Peyer's patch (tissue), 4 donors: ENCODE data around the gene SLC7A8. TPM values are rescaled to one million over a fixed set of nuclear protein-coding genes. Genes with fewer than 3 reads are reported as not detected.
"Not testable (repeated sequence)": the region's sequence is repeated elsewhere in the genome, so short reads cannot be mapped to it uniquely, and the experiment has no call there.

Source experiments
- DNase-seq, 3 donors: peaks; one replicate each; pipeline ENCODE4 v3.0.0-alpha.2; 2017 to 2019
- H3K27ac ChIP-seq, 4 donors: fragments of 200-600 bp; sonication (generic); one replicate each; pipeline ENCODE4 v1.5.1; 2016 to 2019
- H3K27me3 ChIP-seq, 2 donors: fragments of 200-600 bp; sonication (generic); one replicate each; pipeline ENCODE4 v1.5.1; 2019
- H3K36me3 ChIP-seq, 3 donors: fragments of 200-600 bp; sonication (generic); one replicate each; pipeline ENCODE4 v1.5.1; 2016 to 2019
- H3K4me1 ChIP-seq, 4 donors: fragments of 200-600 bp; sonication (generic); one replicate each; pipeline ENCODE4 v1.5.1; 2016 to 2019
- H3K4me3 ChIP-seq, 4 donors: fragments of 200-600 bp; sonication (generic); 1 replicate in 3 of 4; 2 replicates in 1 of 4; pipeline ENCODE4 v1.5.1; 2016 to 2019; ENCODE audit warnings: mild to moderate bottlenecking in 1 of 4
- H3K9me3 ChIP-seq, 4 donors: fragments of 200-600 bp; sonication (generic); one replicate each; pipeline ENCODE4 v1.5.1; 2016 to 2019; ENCODE audit warnings: mild to moderate bottlenecking in 1 of 4
- POLR2A ChIP-seq, 2 donors: fragments of 450-650 bp; IDR thresholded peaks; one replicate each; pipeline ENCODE4 v1.5.1; 2017; ENCODE audit warnings: antibody characterized with exemption in 2 of 2, mild to moderate bottlenecking in 2 of 2, moderate library complexity in 2 of 2
- total RNA-seq, 4 donors: library from RNA; depleted of rRNA; stranded (reverse); fragments of >200 nt; gene quantifications; one replicate each; pipeline ENCODE4 v1.1.0, GENCODE V29; 2016
- TF ChIP-seq, protein P1 (sequence below), 6 experiments: fragments of 450-650 bp in 4 of 6; fragments of 200-600 bp in 2 of 6; sonication (generic) in 1 of 6; IDR thresholded peaks; one replicate each; pipeline ENCODE4 v1.5.1; 2017 to 2019; ENCODE audit warnings: antibody characterized with exemption in 6 of 6, mild to moderate bottlenecking in 3 of 6, moderate library complexity in 1 of 6

Gene SLC7A8
- total RNA-seq, 4 donors from 2014 or later = 21.8 to 56.9 (median 35.0) TPM

DNA sequence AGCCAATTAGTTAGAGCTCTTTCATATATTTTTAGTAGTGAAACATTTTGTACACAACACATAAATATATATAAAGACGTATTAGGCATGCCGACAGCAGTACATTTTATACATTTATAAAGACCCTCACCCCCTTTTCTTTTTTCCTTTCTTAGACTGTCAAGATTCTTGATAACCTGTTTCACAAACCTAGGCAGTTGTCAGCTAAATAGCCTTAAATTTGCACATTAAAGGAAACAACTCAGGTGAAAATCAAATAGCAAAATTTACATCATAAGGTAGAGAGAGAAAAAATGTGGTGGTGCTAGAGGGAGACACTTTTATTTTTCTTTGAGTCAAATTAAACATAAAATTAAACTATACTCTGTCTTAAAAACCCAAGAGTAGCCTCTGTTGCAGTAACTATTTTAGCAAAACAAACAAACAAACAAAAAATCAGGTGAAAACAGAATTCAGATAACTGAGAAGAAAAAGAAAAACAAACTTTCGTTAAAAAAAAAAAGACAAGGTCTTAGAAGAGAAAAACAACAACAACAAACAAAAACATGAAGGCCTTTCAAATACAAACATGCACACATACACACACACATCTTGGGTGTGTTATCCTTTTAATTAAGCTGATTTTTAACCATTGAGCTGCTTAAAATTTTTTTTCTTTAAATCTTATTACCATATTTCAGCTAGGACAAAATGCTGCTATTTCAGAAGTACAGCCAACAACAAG is 23.1 kb upstream of the SLC7A8 start:
- DNase-seq = no peak
- H3K9me3 ChIP-seq = no peaks in the 10 kb centered on the region
- H3K4me1 ChIP-seq = no peaks in the 10 kb centered on the region
- H3K27me3 ChIP-seq = no peaks in the 10 kb centered on the region
- TF ChIP-seq, protein P1, sequence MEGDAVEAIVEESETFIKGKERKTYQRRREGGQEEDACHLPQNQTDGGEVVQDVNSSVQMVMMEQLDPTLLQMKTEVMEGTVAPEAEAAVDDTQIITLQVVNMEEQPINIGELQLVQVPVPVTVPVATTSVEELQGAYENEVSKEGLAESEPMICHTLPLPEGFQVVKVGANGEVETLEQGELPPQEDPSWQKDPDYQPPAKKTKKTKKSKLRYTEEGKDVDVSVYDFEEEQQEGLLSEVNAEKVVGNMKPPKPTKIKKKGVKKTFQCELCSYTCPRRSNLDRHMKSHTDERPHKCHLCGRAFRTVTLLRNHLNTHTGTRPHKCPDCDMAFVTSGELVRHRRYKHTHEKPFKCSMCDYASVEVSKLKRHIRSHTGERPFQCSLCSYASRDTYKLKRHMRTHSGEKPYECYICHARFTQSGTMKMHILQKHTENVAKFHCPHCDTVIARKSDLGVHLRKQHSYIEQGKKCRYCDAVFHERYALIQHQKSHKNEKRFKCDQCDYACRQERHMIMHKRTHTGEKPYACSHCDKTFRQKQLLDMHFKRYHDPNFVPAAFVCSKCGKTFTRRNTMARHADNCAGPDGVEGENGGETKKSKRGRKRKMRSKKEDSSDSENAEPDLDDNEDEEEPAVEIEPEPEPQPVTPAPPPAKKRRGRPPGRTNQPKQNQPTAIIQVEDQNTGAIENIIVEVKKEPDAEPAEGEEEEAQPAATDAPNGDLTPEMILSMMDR (IDR thresholded peaks at IDR 0.05) = no peak
- TF ChIP-seq POLR2A (IDR thresholded peaks at IDR 0.05) = no peak
- H3K36me3 ChIP-seq = no peaks in the 10 kb centered on the region
- no peak overlapping the region for H3K4me3 ChIP-seq
- H3K27ac ChIP-seq = no peak overlapping the region

DNA sequence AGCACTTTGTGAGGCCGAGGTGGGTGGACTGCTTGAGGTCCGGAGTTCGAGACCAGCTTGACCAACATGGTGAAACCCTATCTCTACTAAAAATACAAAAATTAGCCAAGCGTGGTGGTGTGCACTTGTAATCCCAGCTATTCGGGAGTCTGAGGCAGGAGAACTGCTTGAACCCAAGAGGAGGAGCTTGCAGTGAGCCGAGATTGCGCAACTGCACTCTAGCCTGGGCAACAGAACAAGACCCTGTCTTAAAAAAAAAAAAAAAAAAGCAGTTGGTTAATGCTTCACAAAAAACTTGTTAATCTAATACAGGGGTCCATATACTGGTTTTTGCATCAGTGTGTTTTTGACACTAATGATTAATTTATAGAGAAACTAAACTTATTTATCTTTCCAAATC is 18.5 kb upstream of the SLC7A8 start:
- DNase-seq = no peak
- H3K9me3 ChIP-seq = no peaks in the 10 kb centered on the region
- H3K4me1 ChIP-seq = no peaks in the 10 kb centered on the region

DNA sequence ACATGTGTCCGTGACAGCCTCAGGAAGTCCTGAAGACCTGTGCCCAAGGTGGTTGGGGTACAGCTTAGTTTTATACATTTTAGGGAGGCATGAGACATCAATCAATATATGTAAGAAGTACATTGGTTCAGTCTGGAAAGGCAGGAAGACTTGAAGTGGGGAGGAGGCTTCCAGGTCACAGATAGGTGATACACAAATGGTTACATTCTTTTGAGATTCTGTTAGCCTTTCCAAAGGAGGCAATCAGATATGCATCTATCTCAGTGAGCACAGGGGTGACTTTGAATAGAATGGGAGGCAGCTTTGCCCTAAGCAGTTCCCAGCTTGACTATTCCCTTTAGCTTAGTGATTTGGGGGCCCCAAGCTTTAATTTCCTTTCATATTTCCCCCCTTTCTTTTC is 15.7 kb upstream of the SLC7A8 start:
- H3K27me3 ChIP-seq, H3K4me3 ChIP-seq, H3K9me3 ChIP-seq, H3K36me3 ChIP-seq, H3K27ac ChIP-seq, DNase-seq, H3K4me1 ChIP-seq: not testable (repeated sequence)

More for the DNA sequence above, 18.5 kb upstream of the SLC7A8 start:
- Histone ChIP-seq H3K27me3 (no peaks in the 10 kb centered on the region), H3K27ac (no peak overlapping the region), H3K36me3 (no peaks in the 10 kb centered on the region), H3K4me3 (no peak overlapping the region)
- TF ChIP-seq, protein P1 (IDR thresholded peaks at IDR 0.05) = no peak
- no peak for TF ChIP-seq POLR2A (IDR thresholded peaks at IDR 0.05)

DNA sequence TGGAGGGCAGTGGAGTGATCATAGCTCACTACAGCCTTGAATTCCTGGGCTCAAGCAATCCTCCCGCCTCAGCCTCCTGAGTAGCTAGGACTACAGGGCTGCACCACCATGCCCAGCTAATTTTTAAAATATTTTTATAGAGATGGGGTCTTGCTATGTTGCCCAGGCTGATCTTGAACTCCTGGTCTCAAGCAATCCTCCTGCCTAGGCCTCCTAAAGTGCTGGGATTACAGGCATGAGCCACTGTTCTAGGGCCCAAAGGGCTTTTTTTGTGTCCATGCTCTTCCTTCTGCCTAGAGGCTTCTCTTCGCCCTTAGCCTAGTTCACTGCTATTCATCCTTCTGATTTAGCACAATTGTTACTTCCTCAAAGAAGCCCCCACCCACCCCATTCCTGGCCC is 13.0 kb upstream of the SLC7A8 start:
- H3K9me3 ChIP-seq, H3K4me3 ChIP-seq, DNase-seq, H3K27ac ChIP-seq, H3K36me3 ChIP-seq, H3K4me1 ChIP-seq, H3K27me3 ChIP-seq: not testable (repeated sequence)

DNA sequence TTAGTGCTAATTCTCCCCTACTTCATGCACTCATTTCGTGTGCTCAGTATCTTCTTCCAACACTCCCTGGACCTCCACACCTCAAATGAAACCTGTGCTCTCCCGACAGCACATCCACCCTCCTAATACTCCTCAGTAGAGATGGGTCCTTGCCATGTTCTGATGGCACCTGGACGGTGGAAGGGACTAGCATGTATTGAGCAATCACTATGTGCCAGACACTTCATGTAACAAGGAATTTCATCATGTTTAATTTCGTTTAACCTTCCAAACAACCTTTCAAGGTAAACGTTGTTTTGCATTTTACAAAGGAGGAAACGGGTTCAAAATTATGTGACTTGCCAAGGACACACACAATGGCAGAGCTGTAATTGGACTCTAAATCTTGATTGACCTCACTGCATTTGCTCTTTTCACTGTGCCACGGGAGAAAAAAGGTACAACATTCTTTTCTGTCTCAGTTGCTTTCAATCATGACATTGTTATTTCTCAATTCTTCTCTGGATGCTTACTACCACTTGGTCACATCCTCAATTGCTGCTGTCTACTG is 12.2 kb upstream of the SLC7A8 start:
- H3K27ac ChIP-seq = no peak overlapping the region
- no peaks in the 10 kb centered on the region for H3K9me3 ChIP-seq
- no peaks in the 10 kb centered on the region for H3K4me1 ChIP-seq
- H3K4me3 ChIP-seq = no peak overlapping the region
- H3K27me3 ChIP-seq = no peaks in the 10 kb centered on the region
- DNase-seq = no peak
- TF ChIP-seq, protein P1 (IDR thresholded peaks at IDR 0.05) = no peak
- TF ChIP-seq POLR2A (IDR thresholded peaks at IDR 0.05) = no peak
- no peaks in the 10 kb centered on the region for H3K36me3 ChIP-seq

DNA sequence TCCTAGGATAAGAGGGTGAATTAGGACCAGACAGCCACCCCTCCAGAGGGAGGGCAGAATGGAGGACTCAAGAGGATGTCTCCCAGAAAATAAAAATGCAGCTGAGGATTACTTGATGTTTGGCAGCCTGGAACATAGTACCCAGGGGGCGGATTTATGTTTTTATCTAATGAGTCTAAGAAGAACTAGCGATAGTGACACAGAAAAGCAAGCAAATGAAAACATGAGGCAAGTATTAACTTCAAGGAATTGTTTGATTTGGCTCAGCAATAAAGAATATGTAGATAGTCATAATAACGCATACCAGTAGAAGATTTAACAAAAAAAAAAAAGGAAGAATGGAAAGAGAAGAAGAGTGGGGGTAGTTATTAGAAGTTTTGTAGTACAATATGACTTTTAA is 10.0 kb upstream of the SLC7A8 start:
- Histone ChIP-seq H3K9me3 (no peaks in the 10 kb centered on the region), H3K4me3 (no peak overlapping the region), H3K4me1 (no peaks in the 10 kb centered on the region), H3K27me3 (no peaks in the 10 kb centered on the region), H3K27ac (no peak overlapping the region), H3K36me3 (no peaks in the 10 kb centered on the region)
- no peak for DNase-seq
- TF ChIP-seq POLR2A (IDR thresholded peaks at IDR 0.05) = no peak
- TF ChIP-seq, protein P1 (IDR thresholded peaks at IDR 0.05) = no peak
